Spleen (tissue), 7 donors: ENCODE data around the gene IL18.

Experiments
- CTCF ChIP-seq, 11 experiments: fragments of 200-600 bp in 7 of 11; fragments of 450-650 bp in 4 of 11; sonication (generic) in 4 of 11; IDR thresholded peaks in 8 of 11; conservative IDR thresholded peaks in 3 of 11; 1 replicate in 7 of 11; 2 replicates in 4 of 11; pipeline versions ENCODE4 v1.4.0 to v1.8.0; 2016 to 2021; ENCODE audit warnings: antibody characterized with exemption in 11 of 11, inconsistent platforms in 4 of 11, mild to moderate bottlenecking in 1 of 11
- POLR2A ChIP-seq, 3 donors: fragments of 450-650 bp; IDR thresholded peaks; one replicate each; pipeline ENCODE4 v1.5.1; 2017; ENCODE audit warnings: antibody characterized with exemption in 3 of 3, mild to moderate bottlenecking in 1 of 3
- POLR2AphosphoS5 ChIP-seq, 3 donors: sonication (generic); formaldehyde crosslinking; IDR thresholded peaks; one replicate each; pipeline ENCODE4 v1.5.1; 2017; ENCODE audit warnings: antibody characterized with exemption in 3 of 3
- donor health status: DM: no; HTN: no; CAD: no; lungs with moderate emphysema.
- donor health status: DM: no; HTN: no; CAD: no.
- donor health status: DM: no; HTN: no; CAD: no.

GRCh38 chr11:112114460-112114859, 49.4 kb downstream of the IL18 start:
- TF ChIP-seq POLR2A (IDR thresholded peaks at IDR 0.05) (no peak), CTCF (IDR thresholded peaks at IDR 0.05 in 8 of 11, conservative IDR thresholded peaks at IDR 0.05 in 3 of 11) (no peak), POLR2AphosphoS5 (IDR thresholded peaks at IDR 0.05) (no peak)
